MG63 (cell line): ENCODE results near the gene OXGR1. TPM values are rescaled to one million over a fixed set of nuclear protein-coding genes. Genes with fewer than 3 reads are reported as not detected.

Experiments used
- DNase-seq: peaks from one replicate; pipeline ENCODE4 v3.0.0-alpha.2; 2020
- H3K27me3 ChIP-seq: fragments of 250-450 bp; sonication (Bioruptor Pico); 2 replicates; pipeline ENCODE4 v1.5.1; 2020; ENCODE audit warnings: mild to moderate bottlenecking, moderate library complexity
- H3K36me3 ChIP-seq: fragments of 250-450 bp; sonication (Bioruptor Pico); 2 replicates; pipeline ENCODE4 v1.5.1; 2020; ENCODE audit warnings: mild to moderate bottlenecking, moderate library complexity
- H3K4me3 ChIP-seq: fragments of 250-450 bp; sonication (Bioruptor Pico); 2 replicates; pipeline ENCODE4 v1.5.1; 2020; ENCODE audit warnings: mild to moderate bottlenecking, moderate library complexity
- H3K9me3 ChIP-seq: fragments of 250-450 bp; sonication (Bioruptor Pico); 2 replicates; pipeline ENCODE4 v1.5.1; 2020; ENCODE audit warnings: mild to moderate bottlenecking, moderate library complexity
- total RNA-seq: library from RNA; depleted of rRNA; stranded (reverse); fragments of >200 nt; shearing (Covaris generic); gene quantifications from 2 replicates; pipeline ENCODE4 v1.2.3, GENCODE V29; 2014; ENCODE audit warnings: low replicate concordance

OXGR1 gene
- total RNA-seq, 1 experiment from 2014 or later: not detected

- H3K36me3 ChIP-seq: no peaks in the 10 kb centered on the region
- no peak for DNase-seq
- H3K9me3 ChIP-seq: no peaks in the 10 kb centered on the region
- H3K27me3 ChIP-seq: no peaks in the 10 kb centered on the region; the same call in 1 of the 2 replicates
- no peak overlapping the region for H3K4me3 ChIP-seq
Observed at GRCh38 chr13:97012251-97013048, 18.2 kb upstream of the OXGR1 start.

- no peaks in the 10 kb centered on the region for H3K9me3 ChIP-seq
- no peak for DNase-seq
- no peaks in the 10 kb centered on the region for H3K36me3 ChIP-seq
- H3K27me3 ChIP-seq: no peaks in the 10 kb centered on the region; the same call in 1 of the 2 replicates
- H3K4me3 ChIP-seq: no peak overlapping the region
Observed at GRCh38 chr13:97011446-97012131, 17.3 kb upstream of the OXGR1 start.

GRCh38 chr13:97008643-97009042 lies 14.4 kb upstream of the OXGR1 start:
- DNase-seq: no peak
- Histone ChIP-seq H3K4me3 (no peak overlapping the region), H3K9me3 (no peaks in the 10 kb centered on the region), H3K27me3 (no peaks in the 10 kb centered on the region), H3K36me3 (no peaks in the 10 kb centered on the region)

- H3K27me3 ChIP-seq: peaks cover 2% of the 10 kb centered on the region; the same call in 1 of the 2 replicates
- no peaks in the 10 kb centered on the region for H3K9me3 ChIP-seq
- no peak for DNase-seq
- H3K4me3 ChIP-seq: no peak overlapping the region
- no peaks in the 10 kb centered on the region for H3K36me3 ChIP-seq
Observed at GRCh38 chr13:97005625-97006262, 11.5 kb upstream of the OXGR1 start.

GRCh38 chr13:97004886-97005285 lies 10.6 kb upstream of the OXGR1 start:
- H3K9me3 ChIP-seq: no peaks in the 10 kb centered on the region
- DNase-seq: no peak
- H3K27me3 ChIP-seq: peaks cover 2% of the 10 kb centered on the region; the same call in 1 of the 2 replicates
- H3K4me3 ChIP-seq: no peak overlapping the region
- H3K36me3 ChIP-seq: no peaks in the 10 kb centered on the region

GRCh38 chr13:97004096-97004876 lies 10.0 kb upstream of the OXGR1 start:
- DNase-seq: no peak
- Histone ChIP-seq H3K9me3 (no peaks in the 10 kb centered on the region), H3K4me3 (no peak overlapping the region)

GRCh38 chr13:97003071-97003470 lies 8.8 kb upstream of the OXGR1 start:
- H3K9me3 ChIP-seq: no peaks in the 10 kb centered on the region
- no peak for DNase-seq
- peaks cover 2% of the 10 kb centered on the region for H3K27me3 ChIP-seq
- H3K36me3 ChIP-seq: no peaks in the 10 kb centered on the region
- H3K4me3 ChIP-seq: no peak overlapping the region

More at GRCh38 chr13:97004096-97004876, 10.0 kb upstream of the OXGR1 start:
- peaks cover 2% of the 10 kb centered on the region; the same call in 1 of the 2 replicates for H3K27me3 ChIP-seq
- no peaks in the 10 kb centered on the region for H3K36me3 ChIP-seq

GRCh38 chr13:97002581-97002980 lies 8.3 kb upstream of the OXGR1 start:
- Histone ChIP-seq H3K9me3 (no peaks in the 10 kb centered on the region), H3K36me3 (no peaks in the 10 kb centered on the region)
- no peak for DNase-seq

GRCh38 chr13:97001636-97002035 lies 7.4 kb upstream of the OXGR1 start:
- Histone ChIP-seq H3K9me3 (no peaks in the 10 kb centered on the region), H3K4me3 (no peak overlapping the region), H3K36me3 (no peaks in the 10 kb centered on the region), H3K27me3 (peaks cover 10% of the 10 kb centered on the region)
- DNase-seq: no peak

More at GRCh38 chr13:97002581-97002980, 8.3 kb upstream of the OXGR1 start:
- Histone ChIP-seq H3K27me3 (peaks cover 7% of the 10 kb centered on the region), H3K4me3 (no peak overlapping the region)

GRCh38 chr13:97000295-97000925 lies 6.1 kb upstream of the OXGR1 start:
- peaks cover 23% of the 10 kb centered on the region for H3K27me3 ChIP-seq
- H3K9me3 ChIP-seq: no peaks in the 10 kb centered on the region
- DNase-seq: no peak
- no peaks in the 10 kb centered on the region for H3K36me3 ChIP-seq
- no peak overlapping the region for H3K4me3 ChIP-seq

GRCh38 chr13:96999091-96999490 lies 4.8 kb upstream of the OXGR1 start:
- Histone ChIP-seq H3K9me3 (no peaks in the 10 kb centered on the region), H3K27me3 (peaks cover 34% of the 10 kb centered on the region), H3K36me3 (no peaks in the 10 kb centered on the region), H3K4me3 (no peak overlapping the region)
- no peak for DNase-seq

GRCh38 chr13:96998051-96998450 lies 3.8 kb upstream of the OXGR1 start:
- no peak for DNase-seq
- Histone ChIP-seq H3K9me3 (no peaks in the 10 kb centered on the region), H3K27me3 (peaks cover 40% of the 10 kb centered on the region), H3K4me3 (no peak overlapping the region), H3K36me3 (no peaks in the 10 kb centered on the region)

- no peaks in the 10 kb centered on the region for H3K9me3 ChIP-seq
- no peak overlapping the region for H3K4me3 ChIP-seq
- H3K36me3 ChIP-seq: no peaks in the 10 kb centered on the region
- H3K27me3 ChIP-seq: peaks cover 43% of the 10 kb centered on the region
- DNase-seq: no peak
Observed at GRCh38 chr13:96996886-96997285, 2.6 kb upstream of the OXGR1 start.

GRCh38 chr13:96996107-96996506 lies 1.8 kb upstream of the OXGR1 start:
- DNase-seq: no peak
- no peaks in the 10 kb centered on the region for H3K9me3 ChIP-seq
- no peaks in the 10 kb centered on the region for H3K36me3 ChIP-seq
- peaks cover 42% of the 10 kb centered on the region for H3K27me3 ChIP-seq
- H3K4me3 ChIP-seq: no peak overlapping the region

- no peaks in the 10 kb centered on the region for H3K36me3 ChIP-seq
- peaks cover 42% of the 10 kb centered on the region for H3K27me3 ChIP-seq
- H3K9me3 ChIP-seq: no peaks in the 10 kb centered on the region
- no peak overlapping the region for H3K4me3 ChIP-seq
- no peak for DNase-seq
Observed at GRCh38 chr13:96994858-96995243, 575 bp upstream of the OXGR1 start.

GRCh38 chr13:96993634-96994016 lies 651 bp downstream of the OXGR1 start:
- peaks cover 42% of the 10 kb centered on the region for H3K27me3 ChIP-seq
- no peak overlapping the region for H3K4me3 ChIP-seq
- DNase-seq: no peak
- no peaks in the 10 kb centered on the region for H3K36me3 ChIP-seq
- no peaks in the 10 kb centered on the region for H3K9me3 ChIP-seq
